Ureter (tissue), 1 donor: ENCODE results near the gene CLIC1. TPM values are rescaled to one million over a fixed set of nuclear protein-coding genes. Genes with fewer than 3 reads are reported as not detected.

Experiments
- DNase-seq: peaks from one replicate; pipeline ENCODE4 v3.0.0-alpha.2; 2020; ENCODE audit warnings: low spot score
- total RNA-seq: library from RNA; stranded (reverse); gene quantifications from one replicate; pipeline ENCODE4 v1.2.4, GENCODE V29; 2023
- donor health status: DM: yes; HTN: yes; CAD: no.

Gene CLIC1
- total RNA-seq, result 276 TPM

DNA sequence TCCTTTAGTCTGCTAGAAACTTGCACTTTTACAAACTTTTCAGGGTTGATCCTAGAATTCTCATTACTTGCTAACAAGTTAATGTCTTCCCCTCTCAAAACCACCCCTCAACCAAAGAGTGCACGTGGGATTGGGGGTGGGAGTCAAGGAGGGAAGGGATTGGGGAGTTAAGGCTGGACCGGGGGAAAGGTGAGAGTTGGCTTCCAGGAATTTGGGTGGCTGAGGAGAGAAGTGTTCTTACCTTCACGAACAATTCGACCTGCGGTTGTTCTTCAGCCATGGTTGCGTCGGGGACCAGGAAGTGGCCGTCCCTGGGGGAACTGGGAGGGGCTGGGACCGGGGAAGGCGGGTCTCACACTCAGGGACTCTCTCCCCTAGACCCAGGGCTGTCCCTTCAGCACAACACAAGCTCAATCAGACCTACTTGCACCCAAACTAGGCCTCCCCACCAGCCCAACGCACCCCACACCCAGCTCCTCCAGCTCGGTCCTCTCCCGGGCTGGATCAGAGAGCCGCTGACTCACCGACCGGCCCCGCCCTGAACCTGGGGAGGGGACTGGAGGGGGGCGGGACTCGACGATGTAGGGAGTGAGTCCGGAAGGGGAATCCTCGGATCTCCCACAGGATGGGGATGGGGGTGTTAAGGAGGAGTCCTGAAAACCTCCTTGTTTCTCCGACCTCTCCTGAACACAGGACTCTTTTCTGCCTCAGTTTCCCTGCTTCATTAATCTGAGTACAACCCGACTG is at the start of gene CLIC1:
CLIC1 (minus strand) TSS at position 510 of the 747 bp plus-strand sequence; CDS start at position 280, 230 bp downstream.
- DNase-seq, result peak; percentile 93

DNA sequence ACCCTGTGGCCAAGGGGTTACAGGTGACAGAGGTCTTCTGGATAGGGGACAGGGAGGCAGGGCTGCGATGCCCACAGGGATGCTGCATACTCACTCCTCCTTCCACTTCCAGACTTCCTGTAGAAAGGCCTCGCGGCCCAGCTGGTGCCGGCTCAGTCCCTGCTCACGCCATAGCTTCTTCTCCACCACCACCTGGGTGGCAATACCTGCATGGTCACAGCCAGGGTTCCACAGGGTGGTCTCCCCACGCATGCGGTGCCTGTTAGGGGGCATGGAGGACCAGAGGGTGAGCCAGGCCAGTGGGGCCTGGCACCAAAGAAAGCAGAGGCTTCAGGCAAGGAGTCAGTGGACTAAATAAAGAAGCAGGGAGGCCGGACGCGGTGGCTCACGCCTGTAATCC is 49.1 kb upstream of the CLIC1 start:
- DNase-seq, result no peak

DNA sequence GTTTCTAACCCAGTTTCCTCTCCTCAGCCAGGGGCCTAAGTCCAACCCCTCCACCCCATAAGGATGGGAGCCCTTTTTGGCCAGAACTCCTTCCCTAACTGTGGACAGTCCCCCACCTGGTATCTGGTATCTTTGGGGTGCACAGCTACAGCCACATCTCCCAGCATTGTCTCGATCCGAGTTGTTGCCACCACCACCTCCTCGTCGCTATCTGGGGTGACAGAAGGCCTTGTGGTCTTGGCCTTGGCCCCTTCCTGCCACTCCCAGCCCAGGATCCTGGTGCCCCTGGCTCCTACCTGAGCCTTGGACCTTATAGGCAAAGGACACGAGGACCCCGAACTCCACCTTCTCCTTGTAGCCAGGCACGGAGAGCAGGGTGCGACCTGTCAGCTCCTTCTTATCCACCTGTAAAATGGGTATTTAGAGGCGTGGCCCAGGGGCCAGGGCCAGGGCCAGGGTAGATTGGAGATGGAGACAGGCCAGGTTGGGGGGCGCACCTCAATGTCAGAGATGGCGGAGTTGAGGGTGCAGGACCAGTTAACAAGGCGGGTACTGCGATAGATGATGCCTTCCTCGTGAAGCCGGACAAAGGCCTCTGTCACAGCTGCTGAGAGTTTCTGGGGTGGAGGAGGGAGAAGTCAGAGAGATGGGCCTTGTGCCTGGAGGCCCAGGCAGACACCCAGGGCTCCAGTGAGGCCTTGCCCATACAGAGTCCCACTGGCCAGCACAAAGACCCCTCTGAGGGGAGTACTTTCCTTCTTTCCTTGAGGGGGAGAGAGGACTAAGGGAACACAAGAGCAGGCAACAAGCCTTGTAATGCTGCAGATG is 48.0 kb upstream of the CLIC1 start:
- no peak for DNase-seq

DNA sequence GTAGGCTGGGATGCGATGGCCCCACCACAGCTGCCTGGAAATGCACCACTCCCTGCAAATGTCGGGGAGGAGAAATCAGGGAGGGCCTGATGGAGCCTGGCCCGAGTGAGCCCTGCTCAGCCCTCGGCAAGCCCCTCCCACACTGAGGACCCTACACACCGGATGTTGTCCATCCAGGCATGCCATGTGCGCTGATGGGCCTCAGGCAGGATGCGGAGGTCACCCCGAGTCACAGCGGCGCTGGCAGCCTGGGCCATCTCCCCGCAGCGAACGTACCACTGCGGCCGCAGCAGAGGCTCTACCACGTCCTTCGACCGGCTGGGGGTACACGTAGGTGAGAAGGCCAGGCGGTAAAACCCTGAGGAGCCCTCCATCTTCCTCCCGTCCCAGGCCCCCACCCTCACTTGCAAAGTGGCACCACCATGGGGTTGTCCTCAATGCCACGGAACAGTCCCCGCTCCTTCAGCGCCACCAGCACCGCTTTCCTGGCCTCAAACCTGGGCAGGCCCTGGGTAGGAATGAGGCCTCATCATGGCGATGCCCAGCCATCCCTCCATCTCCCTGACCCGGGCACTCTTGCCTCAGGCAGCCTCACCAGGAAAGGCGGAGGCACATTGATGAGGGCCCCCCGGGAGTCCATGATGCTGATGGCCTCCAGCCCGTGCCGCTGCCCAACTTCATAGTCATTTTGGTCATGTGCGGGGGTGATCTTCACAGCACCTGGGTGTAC is 46.0 kb upstream of the CLIC1 start:
- DNase-seq, result no peak

DNA sequence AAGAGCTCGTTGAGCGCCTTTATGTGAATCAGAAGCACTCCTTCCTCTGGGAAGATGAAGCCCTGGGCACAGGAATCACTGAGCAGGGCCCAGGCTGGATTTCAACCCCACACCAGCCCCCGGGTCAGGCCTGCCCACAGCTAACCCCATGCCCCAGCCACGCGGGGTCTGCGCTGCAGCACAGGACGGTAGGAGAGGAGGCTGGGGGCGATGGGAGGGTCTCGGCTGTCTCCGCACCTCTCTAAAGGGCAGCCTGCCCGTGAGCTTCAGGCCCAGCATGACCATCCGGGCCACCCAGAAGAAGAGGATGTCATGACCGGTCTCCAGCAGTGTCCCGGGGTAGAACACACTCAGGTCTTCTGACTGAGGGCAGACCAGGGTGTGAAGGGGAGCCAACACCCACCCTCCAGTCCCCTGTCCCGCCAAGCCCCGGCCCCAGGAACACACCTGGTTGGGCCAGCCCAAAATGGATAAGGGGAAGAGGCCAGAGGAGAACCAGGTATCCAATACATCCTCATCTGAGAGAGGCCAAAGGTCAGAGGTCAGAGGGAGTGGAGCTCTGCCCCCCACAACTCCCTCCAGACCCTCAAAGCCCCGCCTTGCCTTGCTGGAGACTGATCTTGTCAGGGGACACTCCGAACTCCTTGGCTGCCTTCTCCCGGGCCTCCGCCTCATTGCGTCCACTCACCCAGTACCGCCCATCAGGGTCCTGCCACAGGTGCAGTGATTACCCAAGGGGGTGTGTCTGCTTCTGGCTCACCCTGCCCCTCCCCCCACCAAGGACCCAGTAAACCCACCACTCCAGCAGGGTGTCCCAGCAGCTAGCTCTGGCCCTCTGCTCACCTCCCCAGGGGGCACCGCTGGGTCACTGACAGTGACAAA is 45.2 kb upstream of the CLIC1 start:
- DNase-seq, result no peak

DNA sequence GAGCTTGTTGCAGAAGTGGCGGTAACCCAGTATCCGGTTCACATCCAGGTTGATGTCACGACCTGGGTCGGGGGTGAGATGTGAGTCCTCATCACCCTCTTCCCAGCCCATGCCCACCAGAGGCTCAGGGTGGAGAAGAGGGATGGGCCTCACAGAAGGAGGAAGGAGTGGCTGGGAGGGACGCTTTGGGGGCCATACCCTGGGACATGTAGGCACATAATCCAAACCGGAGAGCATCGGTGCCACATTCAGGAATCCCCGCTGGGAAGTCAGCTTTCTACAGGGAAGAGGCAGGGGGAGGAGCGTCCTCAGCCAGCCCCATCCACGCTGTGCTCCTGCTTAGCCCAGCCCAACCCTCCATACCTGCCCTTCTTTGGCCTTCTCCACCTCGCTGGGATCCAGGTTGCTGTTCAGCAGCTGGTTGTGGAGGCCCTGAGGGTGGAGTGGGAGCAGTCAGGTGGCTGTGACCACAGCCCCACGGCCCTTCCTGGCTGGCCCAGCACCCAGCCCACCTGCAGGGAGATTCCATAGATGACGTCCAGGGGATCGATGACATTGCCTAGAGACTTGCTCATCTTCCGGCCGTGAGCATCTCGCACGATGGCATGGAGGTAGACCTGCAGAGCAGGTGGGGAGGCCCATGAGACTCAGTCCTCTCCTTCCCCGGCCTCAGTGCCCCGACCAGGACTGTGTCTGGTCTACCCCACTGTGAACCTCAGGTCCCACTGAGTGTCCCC is 44.3 kb upstream of the CLIC1 start:
- DNase-seq, result no peak

DNA sequence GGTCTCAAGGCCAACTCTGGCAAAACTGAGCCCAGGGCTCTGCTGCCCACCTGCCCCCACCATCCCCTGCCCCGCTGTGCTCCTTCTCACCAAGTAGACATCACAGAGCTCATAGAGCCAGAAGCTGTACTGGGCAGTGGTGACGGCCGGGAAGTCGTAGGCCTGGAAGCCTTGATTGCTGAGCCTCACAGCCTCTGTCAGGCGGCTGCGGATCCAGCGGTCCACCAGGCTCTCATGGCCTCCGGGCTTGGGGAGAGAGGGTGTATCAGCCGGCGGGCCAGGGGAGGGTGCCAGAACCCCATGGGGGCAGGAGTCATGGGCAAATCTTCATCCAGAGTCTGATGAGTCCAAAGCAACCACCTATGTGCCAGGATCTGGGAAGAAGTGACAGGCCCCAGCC is 43.6 kb upstream of the CLIC1 start:
- DNase-seq, result no peak

DNA sequence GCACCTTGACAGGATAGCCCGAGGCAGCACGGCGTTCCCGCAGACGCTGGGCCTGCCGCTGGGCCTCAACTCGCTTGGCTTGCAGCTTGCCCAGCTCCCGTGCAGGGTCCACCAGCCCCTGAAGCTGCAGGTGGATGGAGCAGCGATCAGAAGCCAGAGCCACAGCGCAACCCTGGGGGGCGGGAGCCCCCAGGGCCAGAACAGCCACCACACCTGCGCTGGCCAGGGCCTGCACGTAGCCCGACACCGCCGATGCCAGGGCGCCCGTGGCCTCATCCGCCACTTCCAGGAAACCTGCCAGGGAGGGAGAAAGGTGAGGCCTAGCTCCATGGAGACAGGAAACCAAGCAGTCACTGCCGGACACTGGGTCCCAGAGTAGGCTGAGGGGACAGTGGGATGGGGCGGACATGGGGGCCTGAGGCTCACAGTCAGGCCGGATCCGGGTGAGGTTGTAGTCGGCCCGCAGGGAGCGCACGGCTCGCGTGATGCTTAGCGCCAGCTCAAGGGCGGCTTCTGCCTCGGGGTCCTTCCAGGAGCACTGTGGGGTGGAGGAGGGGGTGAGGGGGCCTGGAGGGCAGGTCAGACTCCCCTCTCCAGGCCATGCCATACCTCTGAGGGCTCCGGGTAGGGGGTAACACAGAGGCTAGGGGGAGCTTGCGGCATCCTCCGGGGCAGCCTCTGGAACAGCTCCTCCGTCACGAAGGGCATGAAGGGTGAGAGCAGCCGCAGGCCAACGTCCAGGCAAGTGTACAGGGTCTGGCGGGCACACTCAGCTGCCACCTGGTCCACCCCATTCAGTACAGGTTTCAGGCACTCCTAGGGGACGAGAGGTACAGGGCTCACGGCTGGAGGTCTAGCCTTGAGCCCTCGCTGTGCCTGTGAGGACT is 42.9 kb upstream of the CLIC1 start:
- no peak for DNase-seq

DNA sequence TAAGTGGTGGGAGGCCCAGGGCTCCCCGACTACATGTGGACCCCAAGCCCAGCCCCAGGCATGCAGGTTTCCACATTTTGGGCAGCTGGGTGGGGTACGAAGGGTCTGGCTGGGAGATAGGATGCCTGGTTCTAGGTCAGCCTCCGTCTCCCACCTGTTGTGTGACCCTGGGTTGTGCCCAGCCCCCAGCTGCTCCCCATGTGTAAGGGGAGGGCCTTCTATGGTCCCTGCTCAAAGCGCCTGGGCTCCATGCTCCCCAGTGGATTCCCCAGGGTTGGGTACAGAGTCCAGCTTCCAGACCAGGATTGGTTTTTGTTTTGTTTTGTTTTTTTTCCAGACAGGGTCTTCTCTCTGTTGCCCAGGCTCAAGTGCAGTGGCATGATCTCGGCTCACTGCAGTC is 41.9 kb upstream of the CLIC1 start:
- no peak for DNase-seq

DNA sequence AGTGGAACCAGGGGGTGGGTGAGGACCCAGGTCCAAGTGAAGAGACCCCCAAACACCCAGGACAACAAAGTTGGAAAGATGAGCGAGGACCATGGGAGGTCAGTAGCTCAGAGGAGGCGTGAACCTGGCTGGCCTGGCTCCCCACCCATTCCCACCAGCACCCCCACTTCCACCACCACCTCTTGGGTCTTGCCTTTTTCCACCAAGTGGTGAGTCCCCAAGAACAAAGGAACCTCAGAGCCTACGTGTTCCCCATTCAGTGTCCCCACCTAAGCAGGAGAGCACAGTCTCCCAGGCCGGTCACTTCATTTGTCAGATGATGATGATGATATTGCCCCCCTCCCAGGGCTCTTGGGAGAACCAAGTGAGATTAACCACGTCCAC is 41.3 kb upstream of the CLIC1 start:
- no peak for DNase-seq

DNA sequence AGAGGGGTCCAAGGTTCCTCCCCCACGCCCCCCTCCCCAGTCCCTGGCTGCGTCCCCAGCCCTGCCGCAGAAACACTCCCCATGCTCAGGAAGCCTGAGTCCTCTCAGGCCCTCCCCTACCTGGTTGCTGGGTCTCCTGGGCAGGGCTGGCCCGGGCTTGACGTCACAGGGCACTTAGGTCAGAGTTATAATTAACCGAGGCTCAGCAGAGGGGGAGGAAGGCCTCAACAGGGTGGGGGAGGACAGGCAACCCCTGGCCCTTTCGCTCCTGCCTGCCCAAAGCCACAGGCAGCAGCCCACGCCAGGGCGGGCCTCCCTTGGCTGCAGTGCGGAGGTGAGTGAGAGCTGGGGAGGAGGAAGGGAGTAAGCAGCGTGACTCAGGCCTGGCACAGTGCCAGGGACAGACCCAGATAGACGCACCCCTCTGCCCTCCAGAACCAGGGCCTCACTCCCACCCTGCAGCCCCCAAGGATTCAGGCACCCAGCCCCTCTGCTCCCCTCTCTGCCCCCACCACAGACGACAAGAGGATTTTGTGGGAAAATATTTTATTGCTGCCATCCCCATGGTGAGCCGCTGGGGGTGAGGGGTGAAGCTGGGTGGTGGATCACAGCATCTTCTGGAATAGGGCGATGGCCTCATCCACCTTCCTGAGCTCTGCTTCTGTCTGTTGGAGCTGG is 40.8 kb upstream of the CLIC1 start, which contains the start of gene VWA7:
VWA7 (minus strand) TSS at position 340 of the 678 bp plus-strand sequence. CDS start 549 bp downstream, outside the sequence.
- DNase-seq, result peak; percentile 67

DNA sequence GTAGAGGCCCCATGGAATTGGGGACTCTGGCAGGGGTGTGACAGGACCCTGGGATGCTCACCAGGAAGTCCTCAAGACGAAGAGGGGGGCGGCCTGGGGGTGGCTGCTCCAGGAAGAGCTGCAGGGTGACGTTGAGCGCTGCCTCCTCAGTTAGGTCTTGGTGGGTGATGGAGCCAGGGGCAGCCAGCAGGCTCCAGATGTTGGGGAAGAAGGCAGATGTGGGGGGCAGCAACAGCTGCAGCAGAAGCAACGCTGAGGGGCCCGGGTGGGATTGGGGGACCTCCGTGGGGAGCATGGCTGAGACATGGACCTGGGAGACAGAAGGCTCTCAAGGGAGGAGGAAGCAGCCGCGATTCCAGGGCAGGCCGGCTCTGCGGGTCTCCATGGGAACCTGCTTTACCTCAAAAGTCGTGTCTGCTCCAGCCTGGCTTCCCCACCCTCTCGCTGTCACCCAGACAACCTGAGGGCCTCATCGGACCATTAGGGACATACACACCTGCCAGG is 40.2 kb upstream of the CLIC1 start:
- no peak for DNase-seq

DNA sequence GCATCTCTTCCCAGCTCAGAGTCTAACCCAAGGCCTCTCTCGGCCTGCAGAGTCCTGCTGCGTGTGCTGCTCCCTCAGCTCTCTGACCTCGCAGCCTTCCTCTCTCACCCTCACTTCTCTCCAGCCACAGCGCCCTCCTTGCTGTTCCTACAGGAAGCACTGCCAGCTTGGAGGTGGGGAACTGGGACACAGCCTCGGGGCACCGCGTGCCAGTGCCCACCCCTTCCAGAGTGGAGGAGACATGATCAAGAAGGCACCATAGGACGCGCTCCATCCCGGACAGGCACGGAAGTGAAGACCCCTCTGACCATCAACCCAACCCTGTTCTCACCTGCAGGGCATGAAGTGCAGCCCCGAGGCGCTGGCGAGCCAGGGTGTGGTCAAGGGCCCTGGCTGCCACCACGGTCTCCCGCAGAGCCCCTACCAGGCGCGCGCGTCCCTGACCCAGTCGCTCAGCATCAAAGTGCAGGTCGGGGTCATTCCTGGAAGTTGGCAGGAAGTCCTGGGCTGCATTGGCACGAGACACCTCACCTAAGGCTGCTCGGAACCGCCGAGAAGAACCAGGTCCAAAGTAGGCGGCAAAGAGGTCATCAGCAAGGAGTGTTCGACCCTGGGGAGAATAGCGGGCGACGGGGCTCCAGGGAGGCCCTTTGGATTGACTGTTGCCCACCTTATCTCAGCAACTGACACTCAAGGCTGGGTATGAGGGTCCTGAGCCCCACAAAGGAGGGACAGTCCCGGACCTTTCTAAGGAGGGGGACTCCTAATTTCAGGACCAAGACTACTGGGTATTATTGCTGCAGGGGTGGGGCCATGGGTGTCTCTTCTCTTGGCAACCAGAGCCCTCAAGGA is 39.5 kb upstream of the CLIC1 start:
- no peak for DNase-seq

DNA sequence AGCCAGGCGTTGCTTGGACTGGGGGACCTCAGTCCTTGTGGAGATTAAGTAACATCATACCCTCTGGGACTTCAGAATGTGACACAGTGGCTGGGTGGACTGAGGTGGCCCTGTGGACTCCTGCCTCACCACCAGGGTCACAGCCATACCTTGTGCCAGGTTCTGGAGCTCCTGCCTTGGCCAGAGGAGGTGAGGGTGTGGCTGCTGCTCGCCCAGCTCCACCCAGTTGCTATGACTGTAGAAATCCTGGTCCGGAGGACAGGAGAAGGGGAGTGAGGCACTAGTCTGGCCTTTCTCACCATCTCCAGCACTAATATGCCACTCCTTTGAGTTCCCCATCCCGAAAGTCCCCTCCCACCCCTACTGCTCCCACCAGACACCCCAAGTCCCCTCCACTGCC is 38.9 kb upstream of the CLIC1 start:
- no peak for DNase-seq

DNA sequence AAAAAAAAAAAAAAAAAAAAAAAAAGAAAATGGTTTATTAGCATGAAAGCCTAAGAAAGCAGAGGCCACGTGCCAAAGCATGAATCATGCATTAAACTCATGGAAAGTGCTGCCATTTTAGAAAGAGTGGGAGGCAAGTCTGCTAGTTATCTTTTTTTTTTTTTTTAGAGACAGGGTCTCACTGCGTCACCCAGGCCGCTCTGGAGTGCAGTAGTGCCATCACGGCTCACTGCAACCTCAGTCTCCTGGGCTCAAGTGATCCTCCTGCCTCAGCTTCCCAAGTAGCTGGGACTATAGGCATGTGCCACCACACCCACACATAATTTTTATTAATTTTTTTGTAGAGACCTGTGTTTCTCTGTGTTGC is 35.6 kb upstream of the CLIC1 start:
- no peak for DNase-seq

DNA sequence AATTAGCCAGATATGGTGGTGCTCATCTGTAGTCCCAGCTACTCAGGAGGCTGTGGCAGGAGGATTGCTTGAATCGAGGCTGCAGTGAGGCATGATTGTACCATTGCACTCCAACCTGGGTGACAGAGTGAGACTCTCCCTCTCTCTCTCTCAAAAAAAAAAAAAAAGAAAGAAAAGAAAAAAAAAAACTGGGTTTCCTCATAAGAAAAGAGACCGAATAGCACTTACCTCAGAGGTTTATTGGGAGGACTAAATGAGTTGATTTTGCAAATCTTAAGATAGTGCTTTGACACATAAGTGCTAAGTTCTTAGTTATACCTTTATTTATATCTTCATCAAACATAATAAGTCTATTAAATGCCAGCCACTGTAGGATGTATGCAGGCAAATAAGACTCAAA is 34.5 kb upstream of the CLIC1 start:
- no peak for DNase-seq

DNA sequence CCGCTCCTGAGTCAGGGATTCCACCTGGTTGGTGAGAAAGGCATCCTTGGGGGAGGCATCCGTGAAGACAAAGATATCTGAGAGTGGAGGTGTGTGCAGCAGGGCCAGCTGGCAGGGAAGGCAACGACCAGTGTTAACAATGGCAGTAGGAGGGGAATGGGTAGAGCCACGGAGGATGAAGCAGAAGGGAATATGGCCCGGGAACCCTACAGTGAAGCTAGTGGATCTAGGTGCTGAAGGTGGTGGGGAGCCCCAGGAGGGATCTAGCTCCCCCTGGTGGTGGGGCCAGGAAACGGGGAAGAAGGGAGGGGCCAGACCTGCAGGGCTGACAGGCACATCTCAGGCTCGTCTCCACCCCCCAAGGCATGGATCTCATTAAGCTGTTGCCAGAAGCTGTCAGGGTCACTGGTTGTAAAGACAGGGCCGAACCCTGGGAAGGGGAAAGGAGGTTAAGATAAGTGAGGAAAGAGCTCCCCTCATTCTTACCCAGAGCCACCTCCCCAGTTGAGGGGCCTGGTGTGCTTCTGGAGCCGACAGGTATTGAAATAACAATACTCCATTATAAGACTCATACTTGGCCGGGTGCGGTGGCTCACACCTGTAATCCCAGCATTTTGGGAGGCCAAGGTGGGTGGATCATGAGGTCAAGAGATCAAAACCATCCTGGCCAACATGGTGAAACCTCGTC is 33.5 kb upstream of the CLIC1 start:
- peak; percentile 70 for DNase-seq
